K562 (cell line): ENCODE measurements around the gene TDRD9. TPM values are rescaled to one million over a fixed set of nuclear protein-coding genes. Genes with fewer than 3 reads are reported as not detected.

ENCODE experiments used
- ATAC-seq: fragments of 200-7000 bp; cut with Tn5 transposase; 3 replicates; pipeline ENCODE4 v1.9.1; 2020; ENCODE audit warnings: moderate library complexity
- BruUV-seq: library from RNA; stranded (reverse); fragments of 400-500 nt; replicated peaks from 2 replicates; lab custom pipeline; 2021; lab: Mats Ljungman, UMichigan
- CTCF ChIA-PET: fragments of 300-600 bp; formaldehyde crosslinking; extraction: SDS; loops from one replicate; lab custom pipeline; 2021; ENCODE audit warnings: low intra/inter-chr PET ratio; lab: Yijun Ruan, JAX
- POLR2A ChIA-PET: fragments of 300-600, 350-650 bp; sonication (Branson Sonifier 250); formaldehyde crosslinking; extraction: SDS; loops from one replicate; lab custom pipeline; 2021; ENCODE audit warnings: antibody characterized with exemption, inconsistent platforms; lab: Yijun Ruan, JAX
- DNase-seq, 4 experiments: peaks; one replicate each; pipeline versions ENCODE4 v3.0.0 to v3.0.0-alpha.2; 2011 to 2018; ENCODE audit warnings: low spot score in 3 of 4, mixed read lengths in 3 of 4; ENCODE audit errors: extremely low read depth in 1 of 4
- FAIRE-seq: peaks from 2 replicates; lab custom pipeline; 2011; peaks lifted over from hg19 to GRCh38; lab: Jason Lieb, UNC
- H2AFZ ChIP-seq: 2 replicates; pipeline ENCODE4 v1.6.0; 2011; ENCODE audit warnings: low read depth, low read length, control low read depth, inconsistent platforms
- H3K27ac ChIP-seq: fragments of 200-600 bp; 3 replicates; pipeline ENCODE4 v1.8.0; 2011; ENCODE audit warnings: low read depth, mild to moderate bottlenecking, control low read depth, inconsistent platforms, low read length, moderate library complexity, mixed read lengths; ENCODE audit errors: extremely low read depth
- H3K27me3 ChIP-seq, 2 experiments: fragments of 300-600 bp in 1 of 2; 2 replicates in 1 of 2; 3 replicates in 1 of 2; pipeline versions ENCODE4 v1.6.0 to v1.8.0; 2011; ENCODE audit warnings: inconsistent platforms in 2 of 2, low read length in 2 of 2, mild to moderate bottlenecking in 1 of 2, mixed read lengths in 1 of 2, moderate library complexity in 1 of 2; ENCODE audit not compliant: control insufficient read depth in 2 of 2, insufficient read depth in 2 of 2
- H3K36me3 ChIP-seq: fragments of 300-600 bp; 3 replicates; pipeline ENCODE4 v1.8.0; 2011; ENCODE audit warnings: mild to moderate bottlenecking, low read length, inconsistent platforms; ENCODE audit not compliant: control insufficient read depth, insufficient read depth
- H3K4me1 ChIP-seq, 2 experiments: fragments of 200-600 bp in 1 of 2; replicated peaks in 1 of 2; 2 replicates in 1 of 2; 3 replicates in 1 of 2; pipeline versions ENCODE4 v1.5.1 to v1.8.0; 2011; ENCODE audit warnings: inconsistent platforms in 2 of 2, low read length in 2 of 2, mild to moderate bottlenecking in 1 of 2, mixed read lengths in 1 of 2, moderate library complexity in 1 of 2; ENCODE audit not compliant: control insufficient read depth in 2 of 2, insufficient read depth in 2 of 2
- H3K4me2 ChIP-seq: 2 replicates; pipeline ENCODE4 v1.6.1; 2011; ENCODE audit warnings: low read length, control low read depth, inconsistent platforms, mixed read lengths; ENCODE audit not compliant: insufficient read depth
- H3K4me3 ChIP-seq: fragments of 200-600 bp; sonication (generic), shearing (Covaris generic); 2 replicates; pipeline ENCODE4 v1.5.1; 2016; ENCODE audit warnings: control low read depth, inconsistent platforms
- H3K79me2 ChIP-seq: fragments of 200-600 bp; 3 replicates; pipeline ENCODE4 v1.8.0; 2011; ENCODE audit warnings: low read length, inconsistent platforms; ENCODE audit not compliant: control insufficient read depth, insufficient read depth
- H3K9ac ChIP-seq, 2 experiments: 2 replicates each; pipeline versions ENCODE4 v1.6.0 to v1.6.1; 2011; ENCODE audit warnings: low read depth in 2 of 2, low read length in 2 of 2, control low read depth in 1 of 2, inconsistent platforms in 1 of 2, mild to moderate bottlenecking in 1 of 2, mixed read lengths in 1 of 2; ENCODE audit not compliant: insufficient read depth in 1 of 2
- H3K9me1 ChIP-seq: one replicate; pipeline ENCODE4 v1.6.0; 2011; ENCODE audit warnings: inconsistent platforms, mild to moderate bottlenecking, low read length, moderate library complexity; ENCODE audit not compliant: control insufficient read depth, insufficient read depth
- H3K9me3 ChIP-seq: replicated peaks from 2 replicates; pipeline ENCODE4 v1.5.1; 2011; ENCODE audit warnings: low read depth, low read length, inconsistent platforms; ENCODE audit not compliant: control insufficient read depth, insufficient read depth
- H4K20me1 ChIP-seq: replicated peaks from 2 replicates; pipeline ENCODE4 v1.6.1; 2011; ENCODE audit warnings: low read length, inconsistent platforms, mixed read lengths; ENCODE audit not compliant: control insufficient read depth, insufficient read depth
- ARHGAP35 ChIP-seq: fragments of 450-650 bp; IDR thresholded peaks from 2 replicates; pipeline ENCODE4 v1.6.1; 2018; ENCODE audit not compliant: partially characterized antibody
- TBL1XR1 ChIP-seq, 2 experiments: IDR thresholded peaks; 2 replicates each; pipeline ENCODE4 v1.6.1; 2012; ENCODE audit warnings: improper control_type of control experiment in 2 of 2, low read length in 2 of 2, mild to moderate bottlenecking in 1 of 2
- TGIF2 ChIP-seq: sonication (generic); formaldehyde crosslinking; IDR thresholded peaks from 2 replicates; pipeline ENCODE4 v1.8.1; 2022; ENCODE audit warnings: mild to moderate bottlenecking, missing genetic modification reagents, moderate library complexity
- ZNF146 ChIP-seq: IDR thresholded peaks from one replicate; pipeline ENCODE4 v1.6.1; 2018; ENCODE audit warnings: missing compliant biosample characterization; ENCODE audit not compliant: unreplicated experiment
- WGBS: fragments of 100-300 bp; shearing (Covaris generic); methylation state at CpG from one replicate; pipeline ENCODE4 v1.1.6; 2016; ENCODE audit warnings: low coverage, mixed read lengths; ENCODE audit not compliant: insufficient coverage; ENCODE audit errors: missing lambda C conversion rate; 5-methylcytosine and 5-hydroxymethylcytosine counted together
- in situ Hi-C: fragments of 300-500 bp; cut with MboI; formaldehyde crosslinking; loops from 4 replicates; pipeline ENCODE4 v1.15.0; 2018; ENCODE audit warnings: inconsistent platforms, mixed read lengths
- intact Hi-C: fragments of 100-400 bp; cut with micrococcal nuclease; formaldehyde crosslinking; loops from 2 replicates; pipeline ENCODE4 v1.14.2; 2022
- polyA plus RNA-seq, 8 experiments: library from polyadenylated mRNA; depleted of rRNA in 4 of 8; stranded (reverse) in 5 of 8; unstranded in 3 of 8; fragments of >200 nt; fragmentation: Nextera tagmentation in 2 of 8; fragmentation: Illumina TruSeq in 1 of 8; extraction: Ambion mirVana in 2 of 8; extraction: Trizol in 1 of 8; gene quantifications; 2 replicates each; pipeline versions ENCODE4 v1.2.1 to v1.2.3, GENCODE V29; 2011 to 2014; ENCODE audit warnings: inconsistent platforms in 1 of 8, missing spikeins in 1 of 8
- total RNA-seq, 7 experiments: library from RNA; depleted of rRNA in 6 of 7; stranded (reverse); fragments of >200 nt in 6 of 7; fragmentation: Illumina TruSeq in 2 of 7; extraction: Trizol in 2 of 7; gene quantifications; 2 replicates each; pipeline versions ENCODE4 v1.2.1 to v1.2.3, GENCODE V29; 2011 to 2021; ENCODE audit warnings: low replicate concordance in 1 of 7

The TDRD9 gene
- total and polyA plus RNA-seq, 9 of the 15 experiments (the other 6 are each of a cell fraction or from before 2014, with no cell fraction given), result 0.04 to 0.14 (median 0.04) TPM; not detected in 5

DNA sequence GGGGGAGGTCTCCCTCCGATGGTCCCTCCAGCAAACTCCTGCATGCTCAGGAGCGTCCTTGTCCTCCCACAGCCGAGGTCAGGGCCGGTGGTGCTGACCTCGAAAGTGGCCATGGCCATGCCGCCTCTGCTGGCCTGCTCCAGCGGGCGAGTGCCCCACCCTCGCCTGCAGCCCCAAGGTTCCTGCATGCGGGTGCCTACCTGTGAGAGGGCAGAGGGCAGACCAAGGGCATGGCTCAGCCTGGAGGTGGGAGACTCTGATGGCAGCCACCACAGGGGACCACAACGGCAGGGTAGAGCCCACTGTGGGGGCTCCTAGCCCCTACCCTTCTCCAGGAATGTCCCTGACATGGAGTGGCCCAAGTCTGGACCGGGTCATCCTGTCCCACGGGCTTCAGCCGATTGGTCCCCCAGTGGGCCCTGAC, 42.7 kb upstream of the TDRD9 start:
- in situ Hi-C loops (no loop called here), intact Hi-C loops (no loop called here)
- Histone ChIP-seq H3K4me2 (no peak overlapping the region), H4K20me1 (no peaks in the 10 kb centered on the region; the same call in 1 of the 2 replicates), H3K79me2 (no peaks in the 10 kb centered on the region), H3K27ac (no peak overlapping the region), H3K9ac (no peak overlapping the region), H3K36me3 (no peaks in the 10 kb centered on the region), H2AFZ (no peak overlapping the region), H3K9me3 (no peaks in the 10 kb centered on the region), H3K9me1 (no peaks in the 10 kb centered on the region), H3K27me3 (peaks cover 0 to 24% of the 10 kb centered on the region in 2 experiments; a peak in 2 of 5 replicates), H3K4me3 (no peak overlapping the region), H3K4me1 (peaks cover 4 to 43% of the 10 kb centered on the region in 2 experiments; a peak in 4 of 5 replicates)
- CTCF ChIA-PET, result no interaction called here
- no peak for TF ChIP-seq TBL1XR1 (IDR thresholded peaks at IDR 0.05; ENCODE audit: low read length in 2 of 2)
- TF ChIP-seq ZNF146 (CRISPR knock-in tag), result no peak
- TF ChIP-seq TGIF2 (CRISPR knock-in tag), result no peak
- no peak for TF ChIP-seq ARHGAP35
- WGBS, result 11% methylated on average over 14 of the region's 14 CpGs
- POLR2A ChIA-PET, result no interaction called here
- no TSS peak for BruUV-seq
- DNase-seq (no peak), FAIRE-seq (no peak), ATAC-seq (no peak)
